NCI-H446 (cell line): Measurements from ENCODE around the gene MAN1A1.
"Not testable (repeated sequence)": the region's sequence is repeated elsewhere in the genome, so short reads cannot be mapped to it uniquely, and the experiment has no call there.

Experiments used
- DNase-seq, 2 experiments: peaks; one replicate each; lab custom pipeline; 2025; lab: John Stamatoyannopoulos, UW

Gene MAN1A1

GRCh38 chr6:119171088-119171841 lies 178.3 kb downstream of the MAN1A1 start:
- no peak for DNase-seq

- DNase-seq = no peak
Observed at GRCh38 chr6:119170447-119171087, 179.0 kb downstream of the MAN1A1 start.

- DNase-seq = no peak
Observed at GRCh38 chr6:119170103-119170446, 179.5 kb downstream of the MAN1A1 start.

GRCh38 chr6:119169355-119169754 lies 180.2 kb downstream of the MAN1A1 start:
- DNase-seq = not testable (repeated sequence)

GRCh38 chr6:119166024-119166784 lies 183.4 kb downstream of the MAN1A1 start:
- DNase-seq = no peak

- DNase-seq = no peak
Observed at GRCh38 chr6:119163006-119163405, 186.6 kb downstream of the MAN1A1 start.

GRCh38 chr6:119162134-119162775 lies 187.3 kb downstream of the MAN1A1 start:
- DNase-seq = no peak

- peak in 1 of 2 experiments; percentile 50 for DNase-seq
Observed at GRCh38 chr6:119161438-119161837, 188.1 kb downstream of the MAN1A1 start.

GRCh38 chr6:119160911-119161310 lies 188.7 kb downstream of the MAN1A1 start:
- DNase-seq = no peak

- peak; percentile 17 to 73 for DNase-seq
Observed at GRCh38 chr6:119158057-119158848, 191.3 kb downstream of the MAN1A1 start.

- DNase-seq = no peak
Observed at GRCh38 chr6:119157506-119157815, 192.1 kb downstream of the MAN1A1 start.

- peak in 1 of 2 experiments; percentile 52 for DNase-seq
Observed at GRCh38 chr6:119156757-119157505, 192.6 kb downstream of the MAN1A1 start.

- DNase-seq = not testable (repeated sequence)
Observed at GRCh38 chr6:119156082-119156481, 193.5 kb downstream of the MAN1A1 start.

GRCh38 chr6:119152187-119152586 lies 197.4 kb downstream of the MAN1A1 start:
- no peak for DNase-seq

- no peak for DNase-seq
Observed at GRCh38 chr6:119148825-119149525, 200.6 kb downstream of the MAN1A1 start.

- DNase-seq = peak; percentile 66 to 89
Observed at GRCh38 chr6:119148098-119148824, 201.3 kb downstream of the MAN1A1 start.

- DNase-seq = peak in 1 of 2 experiments; percentile 62
Observed at GRCh38 chr6:119147101-119148053, 202.2 kb downstream of the MAN1A1 start.

- no peak for DNase-seq
Observed at GRCh38 chr6:119145111-119145510, 204.4 kb downstream of the MAN1A1 start.
